Sigmoid colon (tissue), 3 donors: Measurements from ENCODE around the gene SERPINA5.

Source experiments
- POLR2A ChIP-seq, 2 donors: fragments of 450-650 bp; IDR thresholded peaks; one replicate each; pipeline ENCODE4 v1.6.1; 2016; ENCODE audit warnings: antibody characterized with exemption in 2 of 2, mild to moderate bottlenecking in 2 of 2, moderate library complexity in 2 of 2
- TF ChIP-seq, protein P1 (sequence below), 4 experiments: fragments of 450-650 bp in 3 of 4; fragments of 200-600 bp in 1 of 4; IDR thresholded peaks; one replicate each; pipeline ENCODE4 v1.5.1; 2016 to 2019; ENCODE audit warnings: antibody characterized with exemption in 4 of 4, mild to moderate bottlenecking in 3 of 4, moderate library complexity in 2 of 4

DNA sequence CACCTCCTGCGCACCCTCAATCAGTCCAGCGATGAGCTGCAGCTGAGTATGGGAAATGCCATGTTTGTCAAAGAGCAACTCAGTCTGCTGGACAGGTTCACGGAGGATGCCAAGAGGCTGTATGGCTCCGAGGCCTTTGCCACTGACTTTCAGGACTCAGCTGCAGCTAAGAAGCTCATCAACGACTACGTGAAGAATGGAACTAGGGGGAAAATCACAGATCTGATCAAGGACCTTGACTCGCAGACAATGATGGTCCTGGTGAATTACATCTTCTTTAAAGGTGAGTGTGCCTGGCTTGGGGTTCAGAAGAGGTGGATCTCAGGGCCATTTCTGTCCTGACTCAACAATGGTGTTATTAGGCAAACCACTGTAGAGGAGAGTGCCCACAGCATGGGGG lies 33.6 kb downstream of the SERPINA5 start:
- TF ChIP-seq, protein P1, sequence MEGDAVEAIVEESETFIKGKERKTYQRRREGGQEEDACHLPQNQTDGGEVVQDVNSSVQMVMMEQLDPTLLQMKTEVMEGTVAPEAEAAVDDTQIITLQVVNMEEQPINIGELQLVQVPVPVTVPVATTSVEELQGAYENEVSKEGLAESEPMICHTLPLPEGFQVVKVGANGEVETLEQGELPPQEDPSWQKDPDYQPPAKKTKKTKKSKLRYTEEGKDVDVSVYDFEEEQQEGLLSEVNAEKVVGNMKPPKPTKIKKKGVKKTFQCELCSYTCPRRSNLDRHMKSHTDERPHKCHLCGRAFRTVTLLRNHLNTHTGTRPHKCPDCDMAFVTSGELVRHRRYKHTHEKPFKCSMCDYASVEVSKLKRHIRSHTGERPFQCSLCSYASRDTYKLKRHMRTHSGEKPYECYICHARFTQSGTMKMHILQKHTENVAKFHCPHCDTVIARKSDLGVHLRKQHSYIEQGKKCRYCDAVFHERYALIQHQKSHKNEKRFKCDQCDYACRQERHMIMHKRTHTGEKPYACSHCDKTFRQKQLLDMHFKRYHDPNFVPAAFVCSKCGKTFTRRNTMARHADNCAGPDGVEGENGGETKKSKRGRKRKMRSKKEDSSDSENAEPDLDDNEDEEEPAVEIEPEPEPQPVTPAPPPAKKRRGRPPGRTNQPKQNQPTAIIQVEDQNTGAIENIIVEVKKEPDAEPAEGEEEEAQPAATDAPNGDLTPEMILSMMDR (IDR thresholded peaks at IDR 0.05): no peak
- TF ChIP-seq POLR2A (IDR thresholded peaks at IDR 0.05): no peak
